ENCODE results near the gene RHCE.
"Not testable (repeated sequence)": the region's sequence is repeated elsewhere in the genome, so short reads cannot be mapped to it uniquely, and the experiment has no call there.

GRCh38 chr1:25378367-25378766 is 42.3 kb downstream of the RHCE start:
- TF ChIP-seq RFX7 (CRISPR knock-in tag; IDR thresholded peaks at IDR 0.05); SNRNP70 (optimal IDR thresholded peaks at IDR 0.05; ENCODE audit: low read depth, low read length); SREBF1 (IDR thresholded peaks at IDR 0.05; ENCODE audit: borderline replicate concordance, low read depth, low read length); SIN3A (IDR thresholded peaks at IDR 0.05; ENCODE audit: borderline replicate concordance in 2 of 2, control insufficient read depth in 1 of 2, low read depth in 2 of 2, low read length in 2 of 2); NR3C1 (CRISPR knock-in tag; IDR thresholded peaks at IDR 0.05); SMARCB1 (IDR thresholded peaks at IDR 0.05; ENCODE audit: insufficient read length, low read depth); ZNF263 (CRISPR knock-in tag; IDR thresholded peaks at IDR 0.05; ENCODE audit: borderline replicate concordance); ARHGAP35 (IDR thresholded peaks at IDR 0.05; ENCODE audit: partially characterized antibody); L3MBTL2 (IDR thresholded peaks at IDR 0.05); FOSL1 (tag; conservative IDR thresholded peaks at IDR 0.05); SRSF3 (IDR thresholded peaks at IDR 0.05; ENCODE audit: insufficient read depth, low read length); POLR2AphosphoS5 (IDR thresholded peaks at IDR 0.05; ENCODE audit: control insufficient read depth, insufficient read depth, low read depth, low read length); TSC22D4 (tag; IDR thresholded peaks at IDR 0.05): not testable (repeated sequence)

Data from K562 (cell line).